ENCODE data around the gene SERPINA9.
"Not testable (repeated sequence)": the region's sequence is repeated elsewhere in the genome, so short reads cannot be mapped to it uniquely, and the experiment has no call there.

The SERPINA9 gene

DNA sequence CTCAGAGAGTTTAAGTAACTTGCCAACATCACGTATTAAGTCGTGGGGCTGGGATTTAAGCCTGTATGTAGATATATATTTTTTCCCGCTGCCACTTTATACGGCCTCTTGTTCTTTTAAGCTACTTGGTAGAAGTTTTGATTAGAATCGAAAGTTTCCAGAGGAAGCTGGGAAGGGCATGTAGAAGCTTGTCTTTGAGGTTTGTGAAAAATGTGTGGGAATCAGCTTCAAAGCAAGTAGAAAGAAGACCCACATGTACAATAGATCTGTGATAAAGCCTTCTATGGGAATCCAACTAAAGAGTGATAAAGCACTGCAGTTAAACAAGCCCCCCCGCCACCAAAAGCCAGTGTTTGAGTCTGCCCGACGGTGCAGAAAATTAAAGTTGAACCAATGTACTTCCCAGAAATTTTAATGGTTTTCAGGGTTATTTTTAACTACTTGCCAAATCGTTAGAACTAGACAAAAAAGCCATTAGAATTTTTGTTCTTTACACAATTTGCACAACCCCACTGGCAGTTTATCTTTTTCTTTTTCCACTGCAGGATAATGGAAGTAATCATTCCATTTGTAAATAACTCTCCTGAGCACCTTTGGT lies 48.9 kb downstream of the SERPINA9 start:
- H2AFZ ChIP-seq, result no peak overlapping the region
- no peaks in the 10 kb centered on the region for H3K79me2 ChIP-seq
- no peaks in the 10 kb centered on the region for H3K36me3 ChIP-seq (ENCODE audit: control insufficient read depth, insufficient read depth, low read length)
- no peak overlapping the region for H3K4me3 ChIP-seq (ENCODE audit: low read depth, low read length)
- H3K9me3 ChIP-seq (ENCODE audit: control insufficient read depth, low read length), result no peaks in the 10 kb centered on the region
- no peak overlapping the region for H3K4me2 ChIP-seq (ENCODE audit: low read length)
- no peak overlapping the region for H3K27ac ChIP-seq
- H3K9ac ChIP-seq, result no peak overlapping the region
- TF ChIP-seq, protein P1, sequence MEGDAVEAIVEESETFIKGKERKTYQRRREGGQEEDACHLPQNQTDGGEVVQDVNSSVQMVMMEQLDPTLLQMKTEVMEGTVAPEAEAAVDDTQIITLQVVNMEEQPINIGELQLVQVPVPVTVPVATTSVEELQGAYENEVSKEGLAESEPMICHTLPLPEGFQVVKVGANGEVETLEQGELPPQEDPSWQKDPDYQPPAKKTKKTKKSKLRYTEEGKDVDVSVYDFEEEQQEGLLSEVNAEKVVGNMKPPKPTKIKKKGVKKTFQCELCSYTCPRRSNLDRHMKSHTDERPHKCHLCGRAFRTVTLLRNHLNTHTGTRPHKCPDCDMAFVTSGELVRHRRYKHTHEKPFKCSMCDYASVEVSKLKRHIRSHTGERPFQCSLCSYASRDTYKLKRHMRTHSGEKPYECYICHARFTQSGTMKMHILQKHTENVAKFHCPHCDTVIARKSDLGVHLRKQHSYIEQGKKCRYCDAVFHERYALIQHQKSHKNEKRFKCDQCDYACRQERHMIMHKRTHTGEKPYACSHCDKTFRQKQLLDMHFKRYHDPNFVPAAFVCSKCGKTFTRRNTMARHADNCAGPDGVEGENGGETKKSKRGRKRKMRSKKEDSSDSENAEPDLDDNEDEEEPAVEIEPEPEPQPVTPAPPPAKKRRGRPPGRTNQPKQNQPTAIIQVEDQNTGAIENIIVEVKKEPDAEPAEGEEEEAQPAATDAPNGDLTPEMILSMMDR (IDR thresholded peaks at IDR 0.05), result no peak
- H3K4me1 ChIP-seq, result peaks cover 7% of the 10 kb centered on the region
- no peaks in the 10 kb centered on the region for H3K27me3 ChIP-seq (ENCODE audit: control insufficient read depth, insufficient read depth, low read length)

DNA sequence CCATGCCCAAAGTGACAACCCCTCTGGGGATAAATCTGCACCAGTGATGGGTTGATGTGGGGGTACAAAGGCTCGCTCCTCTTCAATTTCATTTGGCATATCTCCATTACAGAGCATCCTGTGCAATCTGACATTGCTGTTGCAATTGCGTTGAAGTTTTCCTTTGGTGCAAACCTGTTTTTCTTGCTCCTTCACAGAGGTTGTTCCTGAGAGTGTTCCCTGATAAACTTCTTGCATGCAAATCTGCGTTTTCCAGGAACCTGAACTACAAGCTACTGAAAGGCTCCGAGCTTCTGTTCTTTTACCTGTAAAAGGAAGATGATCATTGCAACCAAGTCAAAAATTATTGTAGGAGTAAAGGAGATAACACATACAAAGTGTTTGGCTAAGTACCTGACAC lies 49.5 kb downstream of the SERPINA9 start:
- Histone ChIP-seq H3K4me3 (ENCODE audit: low read depth, low read length) (no peak overlapping the region), H3K27ac (no peak overlapping the region), H3K27me3 (ENCODE audit: control insufficient read depth, insufficient read depth, low read length) (no peaks in the 10 kb centered on the region), H3K4me2 (ENCODE audit: low read length) (no peak overlapping the region), H3K36me3 (ENCODE audit: control insufficient read depth, insufficient read depth, low read length) (no peaks in the 10 kb centered on the region), H2AFZ (no peak overlapping the region), H3K9ac (no peak overlapping the region), H3K9me3 (ENCODE audit: control insufficient read depth, low read length) (no peaks in the 10 kb centered on the region), H3K79me2 (no peaks in the 10 kb centered on the region), H3K4me1 (peaks cover 7% of the 10 kb centered on the region)
- TF ChIP-seq, protein P1 (IDR thresholded peaks at IDR 0.05), result no peak

DNA sequence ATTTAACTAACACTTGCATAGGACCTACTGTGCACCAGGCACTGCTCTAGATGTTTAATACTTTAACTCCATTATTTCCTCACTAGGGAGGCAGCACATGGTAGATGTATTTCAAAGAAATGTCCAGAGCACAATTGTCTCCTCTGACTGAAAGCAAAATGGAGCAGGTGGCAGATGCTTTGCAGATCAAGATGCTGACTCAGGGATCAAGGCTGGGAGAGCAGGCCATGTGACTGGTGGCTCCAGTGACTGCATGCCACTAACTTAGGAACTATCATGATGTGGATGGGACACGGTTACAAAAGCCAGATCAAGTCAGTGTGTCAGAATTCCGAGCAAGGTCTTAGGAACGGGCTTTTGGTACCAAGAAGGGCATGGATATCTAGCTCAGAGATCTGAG lies 51.6 kb downstream of the SERPINA9 start:
- Histone ChIP-seq H3K27me3 (ENCODE audit: control insufficient read depth, insufficient read depth, low read length) (no peaks in the 10 kb centered on the region), H3K9ac (no peak overlapping the region), H2AFZ (no peak overlapping the region), H3K4me2 (ENCODE audit: low read length) (no peak overlapping the region), H3K27ac (no peak overlapping the region), H3K79me2 (no peaks in the 10 kb centered on the region), H3K4me3 (ENCODE audit: low read depth, low read length) (no peak overlapping the region), H3K9me3 (ENCODE audit: control insufficient read depth, low read length) (no peaks in the 10 kb centered on the region), H3K4me1 (peaks cover 7% of the 10 kb centered on the region), H3K36me3 (ENCODE audit: control insufficient read depth, insufficient read depth, low read length) (no peaks in the 10 kb centered on the region)
- TF ChIP-seq, protein P1 (IDR thresholded peaks at IDR 0.05), result no peak

DNA sequence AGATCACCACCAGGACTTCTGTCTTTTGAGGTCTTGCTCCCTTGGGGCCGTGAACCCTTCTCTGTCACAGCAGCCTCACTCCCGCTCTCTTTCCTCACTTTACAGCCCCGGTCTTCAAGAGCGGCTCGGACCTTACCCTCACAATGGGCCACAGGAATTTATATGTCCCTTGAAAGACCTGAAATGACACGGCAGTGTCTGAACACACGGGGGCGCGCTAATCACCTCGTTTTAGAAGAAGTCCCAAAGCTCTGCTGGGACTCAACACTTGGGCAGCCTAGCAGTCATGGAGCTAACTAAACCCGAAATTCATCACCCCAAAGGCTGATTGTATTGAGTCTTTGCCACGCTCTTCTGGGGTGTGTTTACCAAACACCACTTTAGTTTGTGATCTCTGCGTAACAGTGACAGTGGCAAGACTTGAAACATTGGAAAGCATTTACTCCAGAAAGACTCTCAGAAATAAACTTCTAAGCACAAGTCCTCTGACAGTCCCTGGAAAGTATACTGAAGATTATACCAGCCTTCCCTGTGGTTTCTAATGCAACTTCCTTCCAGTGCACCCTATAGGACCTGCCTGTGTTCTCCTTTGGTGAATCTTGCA lies 52.4 kb downstream of the SERPINA9 start:
- no peaks in the 10 kb centered on the region for H3K36me3 ChIP-seq (ENCODE audit: control insufficient read depth, insufficient read depth, low read length)
- H3K27ac ChIP-seq, result no peak overlapping the region
- no peaks in the 10 kb centered on the region for H3K27me3 ChIP-seq (ENCODE audit: control insufficient read depth, insufficient read depth, low read length)
- no peak overlapping the region for H3K4me3 ChIP-seq (ENCODE audit: low read depth, low read length)
- no peak overlapping the region for H3K9ac ChIP-seq
- no peaks in the 10 kb centered on the region for H3K79me2 ChIP-seq
- H2AFZ ChIP-seq, result peak overlapping the region; percentile 8
- H3K9me3 ChIP-seq (ENCODE audit: control insufficient read depth, low read length), result no peaks in the 10 kb centered on the region
- TF ChIP-seq, protein P1 (IDR thresholded peaks at IDR 0.05), result peak; percentile 72
- peak overlapping the region; percentile 36 for H3K4me2 ChIP-seq (ENCODE audit: low read length)
- H3K4me1 ChIP-seq, result peaks cover 7% of the 10 kb centered on the region

DNA sequence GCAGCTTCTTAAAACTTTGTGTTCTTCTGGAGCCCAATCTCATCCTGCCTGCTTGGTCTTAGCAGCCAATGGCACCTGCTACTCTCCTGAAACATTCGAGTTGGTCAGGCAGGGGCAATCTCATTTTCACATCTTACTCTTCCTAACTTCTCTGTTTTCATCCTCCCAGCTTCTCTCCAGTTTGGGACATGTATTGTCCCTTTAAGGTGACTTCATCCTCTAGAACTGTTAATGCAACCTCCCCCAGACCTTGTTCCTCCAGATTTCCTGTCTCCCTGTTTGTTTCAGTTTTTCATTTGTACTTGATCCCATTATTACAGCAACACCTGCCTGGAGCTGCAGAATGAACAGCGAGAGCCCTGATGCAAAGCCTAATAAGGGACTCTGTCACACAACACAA lies 54.7 kb downstream of the SERPINA9 start:
- H2AFZ ChIP-seq, result no peak overlapping the region
- H3K27ac ChIP-seq, result no peak overlapping the region
- H3K4me1 ChIP-seq, result peaks cover 7% of the 10 kb centered on the region
- no peak overlapping the region for H3K9ac ChIP-seq
- TF ChIP-seq, protein P1 (IDR thresholded peaks at IDR 0.05), result no peak
- H3K4me3 ChIP-seq (ENCODE audit: low read depth, low read length), result no peak overlapping the region
- H3K4me2 ChIP-seq (ENCODE audit: low read length), result no peak overlapping the region
- H3K9me3 ChIP-seq (ENCODE audit: control insufficient read depth, low read length), result no peaks in the 10 kb centered on the region
- H3K36me3 ChIP-seq (ENCODE audit: control insufficient read depth, insufficient read depth, low read length), result no peaks in the 10 kb centered on the region
- no peaks in the 10 kb centered on the region for H3K27me3 ChIP-seq (ENCODE audit: control insufficient read depth, insufficient read depth, low read length)
- no peaks in the 10 kb centered on the region for H3K79me2 ChIP-seq

DNA sequence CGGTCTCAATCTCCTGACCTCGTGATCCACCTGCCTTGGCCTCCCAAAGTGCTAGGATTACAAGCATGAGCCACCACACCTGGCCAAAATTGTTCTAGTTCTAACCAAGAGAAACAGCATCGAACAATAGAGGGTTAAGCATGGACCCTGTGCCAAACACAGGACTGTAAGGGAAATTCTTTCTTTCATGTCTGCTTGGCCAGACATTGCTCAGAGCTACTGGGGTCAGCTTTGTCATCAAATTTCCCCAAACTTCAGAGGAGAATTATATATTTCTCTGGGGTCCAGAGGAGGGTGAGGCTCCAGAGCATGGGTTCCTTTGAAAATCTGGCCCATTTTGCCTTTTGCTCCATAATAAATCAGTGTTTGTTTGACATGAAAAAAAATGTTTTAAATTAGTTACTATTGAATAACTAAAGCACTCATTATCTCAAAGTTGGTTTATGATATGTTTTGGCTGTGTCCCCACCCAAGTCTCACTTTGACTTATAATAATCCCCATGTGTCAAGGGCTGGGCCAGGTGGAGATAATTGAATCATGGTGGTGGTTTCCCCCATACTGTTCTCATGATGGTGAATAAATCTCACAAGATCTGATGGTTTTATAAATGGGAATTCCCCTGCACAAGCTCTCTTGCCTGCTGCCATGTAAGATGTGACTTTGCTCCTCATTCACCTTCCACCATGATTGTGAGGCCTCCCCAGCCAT lies 58.3 kb downstream of the SERPINA9 start:
- not testable (repeated sequence) for H3K9me3 ChIP-seq (ENCODE audit: control insufficient read depth, low read length); H3K36me3 ChIP-seq (ENCODE audit: control insufficient read depth, insufficient read depth, low read length); H3K4me3 ChIP-seq (ENCODE audit: low read depth, low read length); H3K4me2 ChIP-seq (ENCODE audit: low read length); H3K79me2 ChIP-seq; H3K27ac ChIP-seq; H3K27me3 ChIP-seq (ENCODE audit: control insufficient read depth, insufficient read depth, low read length); H3K4me1 ChIP-seq; H2AFZ ChIP-seq; H3K9ac ChIP-seq
